HepG2 (cell line): Measurements from ENCODE around the gene SAPCD1. TPM values are rescaled to one million over a fixed set of nuclear protein-coding genes. Genes with fewer than 3 reads are reported as not detected.
A peak's percentile ranks its signal among the peaks of the same experiment; 100 is the strongest.

ENCODE experiments used
- ATAC-seq: fragments of 200-7000 bp; cut with Tn5 transposase; 3 replicates; pipeline ENCODE4 v1.9.1; 2020; ENCODE audit warnings: mild to moderate bottlenecking, moderate library complexity
- BruUV-seq: library from RNA; stranded (reverse); fragments of 400-500 nt; replicated peaks from 2 replicates; lab custom pipeline; 2021; lab: Mats Ljungman, UMichigan
- CTCF ChIA-PET: fragments of 300-600 bp; formaldehyde crosslinking; extraction: SDS; loops from one replicate; lab custom pipeline; 2021; ENCODE audit warnings: low total read pairs, inconsistent platforms, low intra/inter-chr PET ratio; lab: Yijun Ruan, JAX
- POLR2A ChIA-PET: fragments of 350-600 bp; sonication (Branson Sonifier 250); formaldehyde crosslinking; loops from one replicate; lab custom pipeline; 2020; ENCODE audit warnings: antibody characterized with exemption, inconsistent platforms; lab: Yijun Ruan, JAX
- DNase-seq: peaks from one replicate; pipeline ENCODE4 v3.0.0-alpha.2; 2015; ENCODE audit warnings: low spot score
- FAIRE-seq: peaks from 3 replicates; lab custom pipeline; 2011; peaks lifted over from hg19 to GRCh38; lab: Jason Lieb, UNC
- H2AFZ ChIP-seq: one replicate; pipeline ENCODE4 v1.6.1; 2011; ENCODE audit warnings: low read length, inconsistent platforms
- H3K27ac ChIP-seq: fragments of 300-600 bp; 3 replicates; pipeline ENCODE4 v1.8.0; 2011; ENCODE audit warnings: mixed run types, mild to moderate bottlenecking, mixed read lengths, low read length, inconsistent platforms; ENCODE audit not compliant: insufficient read depth; ENCODE audit errors: extremely low read length
- H3K27me3 ChIP-seq, 2 experiments: fragments of 200-600 bp in 1 of 2; 2 replicates in 1 of 2; 3 replicates in 1 of 2; pipeline versions ENCODE4 v1.6.0 to v1.8.0; 2011; ENCODE audit warnings: low read length in 2 of 2, mild to moderate bottlenecking in 2 of 2, moderate library complexity in 2 of 2, inconsistent platforms in 1 of 2; ENCODE audit not compliant: insufficient read depth in 2 of 2, control insufficient read depth in 1 of 2
- H3K36me3 ChIP-seq, 2 experiments: fragments of 200-600 bp in 1 of 2; replicated peaks in 1 of 2; 2 replicates in 1 of 2; 3 replicates in 1 of 2; pipeline versions ENCODE4 v1.5.1 to v1.8.0; 2011; ENCODE audit warnings: low read length in 2 of 2, inconsistent platforms in 1 of 2; ENCODE audit not compliant: insufficient read depth in 2 of 2, control insufficient read depth in 1 of 2
- H3K4me1 ChIP-seq: 2 replicates; pipeline ENCODE4 v1.5.1; 2012; ENCODE audit warnings: low read length, inconsistent platforms; ENCODE audit not compliant: insufficient read depth
- H3K4me2 ChIP-seq: 2 replicates; pipeline ENCODE4 v1.6.0; 2011; ENCODE audit warnings: low read depth, low read length, inconsistent platforms
- H3K4me3 ChIP-seq, 3 experiments: fragments of 200-600 bp in 1 of 3; sonication (generic), shearing (Covaris generic) in 1 of 3; replicated peaks in 1 of 3; 2 replicates each; pipeline ENCODE4 v1.5.1; 2011 to 2016; ENCODE audit warnings: low read length in 3 of 3, inconsistent platforms in 2 of 3, low read depth in 2 of 3, mild to moderate bottlenecking in 2 of 3, control low read depth in 1 of 3, mixed read lengths in 1 of 3; ENCODE audit not compliant: insufficient read depth in 1 of 3
- H3K79me2 ChIP-seq: one replicate; pipeline ENCODE4 v1.6.1; 2011; ENCODE audit warnings: low read length, inconsistent platforms; ENCODE audit not compliant: insufficient read depth
- H3K9ac ChIP-seq: 2 replicates; pipeline ENCODE4 v1.6.0; 2011; ENCODE audit warnings: mild to moderate bottlenecking, low read depth, low read length, inconsistent platforms; ENCODE audit not compliant: insufficient read depth
- H3K9me3 ChIP-seq: 2 replicates; pipeline ENCODE4 v1.5.1; 2012; ENCODE audit warnings: mild to moderate bottlenecking, low read length
- H4K20me1 ChIP-seq: 2 replicates; pipeline ENCODE4 v1.6.0; 2011; ENCODE audit warnings: inconsistent platforms, mild to moderate bottlenecking, low read length, moderate library complexity; ENCODE audit not compliant: insufficient read depth
- ASH2L ChIP-seq: fragments of 300-600, 200-600 bp; sonication (generic); IDR thresholded peaks from 2 replicates; pipeline ENCODE4 v1.7.0; 2017; ENCODE audit warnings: low read depth, mild to moderate bottlenecking, moderate library complexity, mixed read lengths, low read length; ENCODE audit not compliant: insufficient read length
- DNMT1 ChIP-seq: sonication (generic); formaldehyde crosslinking; IDR thresholded peaks from 2 replicates; pipeline ENCODE4 v1.5.1; 2020; ENCODE audit warnings: mild to moderate bottlenecking, missing genetic modification reagents
- HIVEP1 ChIP-seq: sonication (generic); formaldehyde crosslinking; IDR thresholded peaks from 2 replicates; pipeline ENCODE4 v1.4.0; 2020; ENCODE audit warnings: mild to moderate bottlenecking, missing genetic modification reagents
- PHF20 ChIP-seq: sonication (generic); formaldehyde crosslinking; IDR thresholded peaks from 2 replicates; pipeline ENCODE4 v1.5.0; 2020; ENCODE audit warnings: mild to moderate bottlenecking, missing genetic modification reagents
- RCOR2 ChIP-seq: IDR thresholded peaks from 2 replicates; pipeline ENCODE4 v1.6.1; 2016; ENCODE audit warnings: missing biosample characterization, missing genetic modification reagents
- ZNF121 ChIP-seq: sonication (generic); formaldehyde crosslinking; IDR thresholded peaks from 2 replicates; pipeline ENCODE4 v1.5.0; 2020; ENCODE audit warnings: mild to moderate bottlenecking, missing genetic modification reagents
- ZNF354B ChIP-seq: sonication (generic); formaldehyde crosslinking; IDR thresholded peaks from 2 replicates; pipeline ENCODE4 v1.8.0; 2022; ENCODE audit warnings: mild to moderate bottlenecking, missing genetic modification reagents
- ZNF644 ChIP-seq: IDR thresholded peaks from 2 replicates; pipeline ENCODE4 v1.6.1; 2016; ENCODE audit warnings: low read depth
- WGBS: methylation state at CpG from one replicate; pipeline ENCODE4 v1.1.6; 2017; ENCODE audit warnings: low lambda C conversion rate; 5-methylcytosine and 5-hydroxymethylcytosine counted together
- in situ Hi-C: cut with HindIII; loops from 2 replicates; pipeline ENCODE4 v1.10.0; 2017; ENCODE audit warnings: low pct_unique_long_range_greater_than_20kb; ENCODE audit not compliant: extremely low pct_ligation_motif_present
- intact Hi-C: fragments of 100-400 bp; cut with micrococcal nuclease; formaldehyde crosslinking; loops from one replicate; pipeline ENCODE4 v1.10.0; 2022; ENCODE audit not compliant: unreplicated experiment
- polyA plus RNA-seq, 8 experiments: library from polyadenylated mRNA; depleted of rRNA in 3 of 8; stranded (reverse) in 7 of 8; unstranded in 1 of 8; fragments of >200 nt; fragmentation: Illumina TruSeq in 4 of 8; extraction: Trizol in 4 of 8; gene quantifications; 2 replicates each; pipeline versions ENCODE4 v1.2.1 to v1.2.3, GENCODE V29; 2011 to 2016; ENCODE audit warnings: low read depth in 4 of 8, missing spikeins in 1 of 8, mixed read lengths in 1 of 8; ENCODE audit not compliant: insufficient read depth in 1 of 8
- total RNA-seq, 5 experiments: library from RNA; depleted of rRNA; stranded (reverse); fragments of >200 nt; fragmentation: Illumina TruSeq; extraction: Trizol; gene quantifications; 2 replicates each; pipeline ENCODE4 v1.2.3, GENCODE V29; 2016; ENCODE audit warnings: low read depth in 1 of 5
- TF ChIP-seq, protein P1 (sequence below): sonication (generic); formaldehyde crosslinking; IDR thresholded peaks from 2 replicates; pipeline ENCODE4 v1.4.0; 2020; ENCODE audit warnings: mild to moderate bottlenecking, missing genetic modification reagents, borderline replicate concordance
- TF ChIP-seq, protein P2 (sequence below): sonication (generic); formaldehyde crosslinking; IDR thresholded peaks from 2 replicates; pipeline ENCODE4 v1.5.1; 2020; ENCODE audit warnings: mild to moderate bottlenecking, missing genetic modification reagents, moderate library complexity

Gene SAPCD1
- total and polyA plus RNA-seq, 2 of the 13 experiments (the other 11 are each of a cell fraction or from before 2014, with no cell fraction given) = 2.5 to 3.9 TPM

DNA sequence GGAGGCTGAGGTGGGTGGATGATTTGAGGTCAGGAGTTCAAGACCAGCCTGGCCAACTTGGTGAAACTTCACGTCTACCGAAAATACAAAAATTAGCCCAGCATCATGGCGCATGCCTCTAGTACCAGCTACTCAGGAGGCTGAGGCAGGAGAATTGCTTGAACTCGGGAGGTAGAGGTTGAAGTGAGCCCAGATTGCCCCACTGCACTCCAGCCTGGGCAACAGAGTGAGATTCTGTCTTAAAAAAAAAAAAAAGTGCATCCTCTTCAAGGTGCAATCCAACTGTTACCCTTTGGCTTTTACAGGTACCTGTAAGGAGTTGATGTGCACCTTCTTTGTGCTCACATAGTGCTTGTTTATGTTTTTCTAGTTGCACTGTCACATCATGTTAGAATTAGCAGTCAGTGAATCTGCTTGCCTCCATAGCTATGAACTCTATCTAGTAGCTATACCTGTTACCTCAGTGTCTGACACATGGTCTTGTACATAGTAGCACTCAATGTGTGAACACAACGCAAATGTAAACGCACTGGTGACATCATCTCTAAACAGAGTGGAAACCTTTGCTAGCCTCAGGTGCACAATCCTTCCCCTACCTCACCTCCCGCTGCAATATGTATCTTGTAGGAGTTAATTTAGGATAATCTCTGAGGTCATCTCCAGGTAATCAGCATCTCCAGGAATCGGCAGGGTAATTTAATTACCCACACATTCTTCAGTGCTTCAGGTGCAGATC, 13.0 kb upstream of the SAPCD1 start (continued):
- TF ChIP-seq, protein P1, sequence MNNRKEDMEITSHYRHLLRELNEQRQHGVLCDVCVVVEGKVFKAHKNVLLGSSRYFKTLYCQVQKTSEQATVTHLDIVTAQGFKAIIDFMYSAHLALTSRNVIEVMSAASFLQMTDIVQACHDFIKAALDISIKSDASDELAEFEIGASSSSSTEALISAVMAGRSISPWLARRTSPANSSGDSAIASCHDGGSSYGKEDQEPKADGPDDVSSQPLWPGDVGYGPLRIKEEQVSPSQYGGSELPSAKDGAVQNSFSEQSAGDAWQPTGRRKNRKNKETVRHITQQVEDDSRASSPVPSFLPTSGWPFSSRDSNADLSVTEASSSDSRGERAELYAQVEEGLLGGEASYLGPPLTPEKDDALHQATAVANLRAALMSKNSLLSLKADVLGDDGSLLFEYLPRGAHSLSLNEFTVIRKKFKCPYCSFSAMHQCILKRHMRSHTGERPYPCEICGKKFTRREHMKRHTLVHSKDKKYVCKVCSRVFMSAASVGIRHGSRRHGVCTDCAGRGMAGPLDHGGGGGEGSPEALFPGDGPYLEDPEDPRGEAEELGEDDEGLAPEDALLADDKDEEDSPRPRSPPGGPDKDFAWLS (CRISPR knock-in tag) = no peak
- TF ChIP-seq ZNF354B (CRISPR knock-in tag) (no peak), PHF20 (no peak), RCOR2 (CRISPR knock-in tag) (no peak), HIVEP1 (no peak)
- TF ChIP-seq, all 625 proteins: peak for 10

DNA sequence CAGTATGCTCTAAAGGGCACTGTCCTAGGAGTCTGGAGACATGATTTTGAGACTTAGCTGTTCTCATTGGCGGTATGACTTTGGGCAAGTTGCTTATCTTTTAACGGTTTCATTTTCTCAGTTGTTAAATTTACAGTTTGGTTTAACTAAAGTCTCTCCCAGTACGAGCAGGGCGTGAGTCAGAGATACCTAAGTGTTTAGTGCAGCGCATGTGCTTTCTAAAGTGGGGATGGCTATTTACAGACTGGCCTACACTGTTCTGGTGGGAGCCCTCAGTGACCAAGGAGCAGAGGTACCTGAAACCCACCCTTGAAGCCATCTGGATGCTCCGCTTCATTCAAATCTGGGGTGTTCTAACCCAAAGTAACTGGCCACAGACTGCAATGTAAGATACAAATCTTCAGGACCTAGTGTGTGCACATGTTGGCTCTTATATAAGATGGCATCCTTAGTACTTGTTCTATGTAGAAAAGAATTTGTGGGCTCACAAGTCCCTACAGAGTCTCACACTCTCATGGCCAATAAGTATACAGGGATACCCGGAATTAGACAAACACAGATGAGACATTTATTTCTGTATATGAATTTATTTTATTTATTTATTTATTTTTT, 11.9 kb upstream of the SAPCD1 start:
- Histone ChIP-seq H3K4me3 (no peak overlapping the region), H3K27me3 (no peaks in the 10 kb centered on the region), H3K4me1 (peaks cover 30% of the 10 kb centered on the region), H3K36me3 (no peaks in the 10 kb centered on the region), H3K9ac (no peak overlapping the region), H3K27ac (no peak overlapping the region), H3K79me2 (no peaks in the 10 kb centered on the region), H2AFZ (no peak overlapping the region), H3K4me2 (no peak overlapping the region), H4K20me1 (no peaks in the 10 kb centered on the region), H3K9me3 (no peaks in the 10 kb centered on the region)
- WGBS = 92% methylated on average over 7 of the region's 7 CpGs
- TF ChIP-seq ZNF121 (CRISPR knock-in tag) = no peak
- no peak for TF ChIP-seq ZNF644
- TF ChIP-seq DNMT1 = no peak
- TF ChIP-seq, protein P2, sequence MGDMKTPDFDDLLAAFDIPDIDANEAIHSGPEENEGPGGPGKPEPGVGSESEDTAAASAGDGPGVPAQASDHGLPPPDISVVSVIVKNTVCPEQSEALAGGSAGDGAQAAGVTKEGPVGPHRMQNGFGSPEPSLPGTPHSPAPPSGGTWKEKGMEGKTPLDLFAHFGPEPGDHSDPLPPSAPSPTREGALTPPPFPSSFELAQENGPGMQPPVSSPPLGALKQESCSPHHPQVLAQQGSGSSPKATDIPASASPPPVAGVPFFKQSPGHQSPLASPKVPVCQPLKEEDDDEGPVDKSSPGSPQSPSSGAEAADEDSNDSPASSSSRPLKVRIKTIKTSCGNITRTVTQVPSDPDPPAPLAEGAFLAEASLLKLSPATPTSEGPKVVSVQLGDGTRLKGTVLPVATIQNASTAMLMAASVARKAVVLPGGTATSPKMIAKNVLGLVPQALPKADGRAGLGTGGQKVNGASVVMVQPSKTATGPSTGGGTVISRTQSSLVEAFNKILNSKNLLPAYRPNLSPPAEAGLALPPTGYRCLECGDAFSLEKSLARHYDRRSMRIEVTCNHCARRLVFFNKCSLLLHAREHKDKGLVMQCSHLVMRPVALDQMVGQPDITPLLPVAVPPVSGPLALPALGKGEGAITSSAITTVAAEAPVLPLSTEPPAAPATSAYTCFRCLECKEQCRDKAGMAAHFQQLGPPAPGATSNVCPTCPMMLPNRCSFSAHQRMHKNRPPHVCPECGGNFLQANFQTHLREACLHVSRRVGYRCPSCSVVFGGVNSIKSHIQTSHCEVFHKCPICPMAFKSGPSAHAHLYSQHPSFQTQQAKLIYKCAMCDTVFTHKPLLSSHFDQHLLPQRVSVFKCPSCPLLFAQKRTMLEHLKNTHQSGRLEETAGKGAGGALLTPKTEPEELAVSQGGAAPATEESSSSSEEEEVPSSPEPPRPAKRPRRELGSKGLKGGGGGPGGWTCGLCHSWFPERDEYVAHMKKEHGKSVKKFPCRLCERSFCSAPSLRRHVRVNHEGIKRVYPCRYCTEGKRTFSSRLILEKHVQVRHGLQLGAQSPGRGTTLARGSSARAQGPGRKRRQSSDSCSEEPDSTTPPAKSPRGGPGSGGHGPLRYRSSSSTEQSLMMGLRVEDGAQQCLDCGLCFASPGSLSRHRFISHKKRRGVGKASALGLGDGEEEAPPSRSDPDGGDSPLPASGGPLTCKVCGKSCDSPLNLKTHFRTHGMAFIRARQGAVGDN (CRISPR knock-in tag) = no peak
- TF ChIP-seq ASH2L = no peak
- intact Hi-C loops = no loop called here
- FAIRE-seq = no peak
- ChIA-PET POLR2A (interaction anchor here (1.1 to 4.7 kb wide), 3 partner anchors 13 to 95 kb away, joined by 3 to 106 read pairs (median 4); partner anchors contain the start of genes APOM, CLIC1 and MSH5), CTCF (no interaction called here)
- DNase-seq = no peak
- BruUV-seq = TSS peak; percentile 27
- in situ Hi-C loops = no loop called here
- no peak for ATAC-seq
